Upper lobe of left lung (tissue), 4 donors: ENCODE results near the gene GULP1.

Experiments used
- POLR2A ChIP-seq, 4 donors: fragments of 450-650 bp; IDR thresholded peaks; one replicate each; pipeline ENCODE4 v1.5.1; 2016 to 2017; ENCODE audit warnings: antibody characterized with exemption in 4 of 4, mild to moderate bottlenecking in 2 of 4
- TF ChIP-seq, protein P1 (sequence below), 6 experiments: fragments of 450-650 bp in 4 of 6; fragments of 200-600 bp in 2 of 6; sonication (generic) in 2 of 6; IDR thresholded peaks; one replicate each; pipeline ENCODE4 v1.5.1; 2016 to 2019; ENCODE audit warnings: antibody characterized with exemption in 6 of 6

DNA sequence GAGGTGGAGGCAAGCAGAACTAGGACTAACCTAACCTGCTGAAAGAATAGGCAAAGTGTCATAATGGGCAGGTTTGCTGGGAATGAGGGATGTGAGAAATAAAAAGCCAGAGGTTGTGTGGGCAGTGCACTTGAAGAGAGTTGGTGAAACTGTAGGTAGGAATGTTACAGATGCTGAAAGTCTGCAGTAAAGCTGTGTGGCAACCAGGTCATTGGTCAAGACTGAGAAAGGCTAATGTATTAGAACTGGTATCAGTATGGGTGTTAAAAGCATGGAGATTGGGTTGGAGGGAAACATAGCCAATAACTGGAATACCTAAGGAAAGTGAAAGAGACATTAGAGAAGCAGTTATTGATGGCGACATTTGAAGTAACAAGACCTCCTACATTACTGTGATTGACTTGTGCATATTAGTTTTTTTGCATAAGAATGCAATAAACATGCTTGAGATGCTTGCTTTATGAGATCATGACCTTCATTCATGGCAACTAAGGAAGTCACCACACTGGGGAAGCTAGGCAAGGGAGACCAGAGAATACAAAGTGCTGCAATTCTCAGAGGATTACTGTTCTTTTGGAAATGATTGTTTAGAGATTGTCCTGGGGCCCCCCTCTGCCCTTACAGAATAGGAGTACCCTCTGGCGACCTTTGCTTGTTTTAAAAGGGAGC lies 11.8 kb downstream of the GULP1 start:
- TF ChIP-seq POLR2A (IDR thresholded peaks at IDR 0.05): no peak
- TF ChIP-seq, protein P1, sequence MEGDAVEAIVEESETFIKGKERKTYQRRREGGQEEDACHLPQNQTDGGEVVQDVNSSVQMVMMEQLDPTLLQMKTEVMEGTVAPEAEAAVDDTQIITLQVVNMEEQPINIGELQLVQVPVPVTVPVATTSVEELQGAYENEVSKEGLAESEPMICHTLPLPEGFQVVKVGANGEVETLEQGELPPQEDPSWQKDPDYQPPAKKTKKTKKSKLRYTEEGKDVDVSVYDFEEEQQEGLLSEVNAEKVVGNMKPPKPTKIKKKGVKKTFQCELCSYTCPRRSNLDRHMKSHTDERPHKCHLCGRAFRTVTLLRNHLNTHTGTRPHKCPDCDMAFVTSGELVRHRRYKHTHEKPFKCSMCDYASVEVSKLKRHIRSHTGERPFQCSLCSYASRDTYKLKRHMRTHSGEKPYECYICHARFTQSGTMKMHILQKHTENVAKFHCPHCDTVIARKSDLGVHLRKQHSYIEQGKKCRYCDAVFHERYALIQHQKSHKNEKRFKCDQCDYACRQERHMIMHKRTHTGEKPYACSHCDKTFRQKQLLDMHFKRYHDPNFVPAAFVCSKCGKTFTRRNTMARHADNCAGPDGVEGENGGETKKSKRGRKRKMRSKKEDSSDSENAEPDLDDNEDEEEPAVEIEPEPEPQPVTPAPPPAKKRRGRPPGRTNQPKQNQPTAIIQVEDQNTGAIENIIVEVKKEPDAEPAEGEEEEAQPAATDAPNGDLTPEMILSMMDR (IDR thresholded peaks at IDR 0.05): no peak
